ENCODE measurements around the gene AARS2.

GRCh38 chr6:44269178-44269920, 43.8 kb downstream of the AARS2 start:
- TF ChIP-seq CTCF (conservative IDR thresholded peaks at IDR 0.05), result no peak
- TF ChIP-seq ZFX (IDR thresholded peaks at IDR 0.05), result no peak
